ENCODE data around the gene WDR81.
"Not testable (repeated sequence)": the region's sequence is repeated elsewhere in the genome, so short reads cannot be mapped to it uniquely, and the experiment has no call there.

The WDR81 gene

GRCh38 chr17:1758807-1759206 is 34.3 kb downstream of the WDR81 start:
- Histone ChIP-seq H3K9ac (ENCODE audit: low read length) (no peak overlapping the region), H3K9me3 (ENCODE audit: control insufficient read depth, insufficient read depth, low read depth, low read length) (no peaks in the 10 kb centered on the region), H3K4me1 (ENCODE audit: control insufficient read depth, insufficient read depth, low read length) (peaks cover 28% of the 10 kb centered on the region), H3K4me3 (ENCODE audit: low read depth, low read length) (no peak overlapping the region), H3K36me3 (ENCODE audit: control insufficient read depth, insufficient read depth, low read length) (no peaks in the 10 kb centered on the region), H3K27me3 (ENCODE audit: control insufficient read depth, insufficient read depth, low read length) (no peaks in the 10 kb centered on the region), H3K27ac (ENCODE audit: low read depth, low read length) (no peak overlapping the region)

- Histone ChIP-seq H3K4me1 (ENCODE audit: control insufficient read depth, insufficient read depth, low read length) (peaks cover 28% of the 10 kb centered on the region), H3K27ac (ENCODE audit: low read depth, low read length) (no peak overlapping the region), H3K9me3 (ENCODE audit: control insufficient read depth, insufficient read depth, low read depth, low read length) (no peaks in the 10 kb centered on the region), H3K4me3 (ENCODE audit: low read depth, low read length) (no peak overlapping the region), H3K36me3 (ENCODE audit: control insufficient read depth, insufficient read depth, low read length) (no peaks in the 10 kb centered on the region), H3K9ac (ENCODE audit: low read length) (no peak overlapping the region), H3K27me3 (ENCODE audit: control insufficient read depth, insufficient read depth, low read length) (no peaks in the 10 kb centered on the region)
Observed at GRCh38 chr17:1759529-1759928, 35.0 kb downstream of the WDR81 start.

- Histone ChIP-seq H3K36me3 (ENCODE audit: control insufficient read depth, insufficient read depth, low read length) (no peaks in the 10 kb centered on the region), H3K27ac (ENCODE audit: low read depth, low read length) (no peak overlapping the region), H3K27me3 (ENCODE audit: control insufficient read depth, insufficient read depth, low read length) (no peaks in the 10 kb centered on the region), H3K9me3 (ENCODE audit: control insufficient read depth, insufficient read depth, low read depth, low read length) (no peaks in the 10 kb centered on the region), H3K4me3 (ENCODE audit: low read depth, low read length) (peak overlapping the region; percentile 25), H3K4me1 (ENCODE audit: control insufficient read depth, insufficient read depth, low read length) (peaks cover 29% of the 10 kb centered on the region), H3K9ac (ENCODE audit: low read length) (no peak overlapping the region)
Observed at GRCh38 chr17:1762233-1762900, 37.9 kb downstream of the WDR81 start.

- peak overlapping the region; percentile 46 for H3K9ac ChIP-seq (ENCODE audit: low read length)
- H3K4me3 ChIP-seq (ENCODE audit: low read depth, low read length) = peak overlapping the region; percentile 25
- H3K4me1 ChIP-seq (ENCODE audit: control insufficient read depth, insufficient read depth, low read length) = peaks cover 29% of the 10 kb centered on the region
- H3K27ac ChIP-seq (ENCODE audit: low read depth, low read length) = no peak overlapping the region
- H3K36me3 ChIP-seq (ENCODE audit: control insufficient read depth, insufficient read depth, low read length) = no peaks in the 10 kb centered on the region
- H3K9me3 ChIP-seq (ENCODE audit: control insufficient read depth, insufficient read depth, low read depth, low read length) = no peaks in the 10 kb centered on the region
- no peaks in the 10 kb centered on the region for H3K27me3 ChIP-seq (ENCODE audit: control insufficient read depth, insufficient read depth, low read length)
Observed at GRCh38 chr17:1762901-1763898, 38.7 kb downstream of the WDR81 start.

GRCh38 chr17:1764284-1764683 is 39.8 kb downstream of the WDR81 start:
- H3K4me3 ChIP-seq (ENCODE audit: low read depth, low read length) = no peak overlapping the region
- H3K27me3 ChIP-seq (ENCODE audit: control insufficient read depth, insufficient read depth, low read length) = no peaks in the 10 kb centered on the region
- no peaks in the 10 kb centered on the region for H3K36me3 ChIP-seq (ENCODE audit: control insufficient read depth, insufficient read depth, low read length)
- no peaks in the 10 kb centered on the region for H3K9me3 ChIP-seq (ENCODE audit: control insufficient read depth, insufficient read depth, low read depth, low read length)
- peaks cover 29% of the 10 kb centered on the region for H3K4me1 ChIP-seq (ENCODE audit: control insufficient read depth, insufficient read depth, low read length)
- H3K27ac ChIP-seq (ENCODE audit: low read depth, low read length) = no peak overlapping the region
- H3K9ac ChIP-seq (ENCODE audit: low read length) = no peak overlapping the region

- not testable (repeated sequence) for H3K9me3 ChIP-seq (ENCODE audit: control insufficient read depth, insufficient read depth, low read depth, low read length); H3K9ac ChIP-seq (ENCODE audit: low read length); H3K27me3 ChIP-seq (ENCODE audit: control insufficient read depth, insufficient read depth, low read length); H3K4me3 ChIP-seq (ENCODE audit: low read depth, low read length); H3K36me3 ChIP-seq (ENCODE audit: control insufficient read depth, insufficient read depth, low read length); H3K27ac ChIP-seq (ENCODE audit: low read depth, low read length)
- H3K4me1 ChIP-seq (ENCODE audit: control insufficient read depth, insufficient read depth, low read length) = peaks cover 34% of the 10 kb centered on the region
Observed at GRCh38 chr17:1764705-1765104, 40.2 kb downstream of the WDR81 start.

- Histone ChIP-seq H3K4me1 (ENCODE audit: control insufficient read depth, insufficient read depth, low read length) (peaks cover 38% of the 10 kb centered on the region), H3K9ac (ENCODE audit: low read length) (no peak overlapping the region), H3K36me3 (ENCODE audit: control insufficient read depth, insufficient read depth, low read length) (no peaks in the 10 kb centered on the region), H3K4me3 (ENCODE audit: low read depth, low read length) (no peak overlapping the region), H3K9me3 (ENCODE audit: control insufficient read depth, insufficient read depth, low read depth, low read length) (no peaks in the 10 kb centered on the region), H3K27me3 (ENCODE audit: control insufficient read depth, insufficient read depth, low read length) (no peaks in the 10 kb centered on the region), H3K27ac (ENCODE audit: low read depth, low read length) (no peak overlapping the region)
Observed at GRCh38 chr17:1765576-1765975, 41.1 kb downstream of the WDR81 start.

GRCh38 chr17:1766382-1767135 is 42.1 kb downstream of the WDR81 start:
- peaks cover 38% of the 10 kb centered on the region for H3K4me1 ChIP-seq (ENCODE audit: control insufficient read depth, insufficient read depth, low read length)

GRCh38 chr17:1767358-1767757 is 42.9 kb downstream of the WDR81 start:
- H3K27me3 ChIP-seq (ENCODE audit: control insufficient read depth, insufficient read depth, low read length) = no peaks in the 10 kb centered on the region
- peaks cover 30% of the 10 kb centered on the region for H3K4me1 ChIP-seq (ENCODE audit: control insufficient read depth, insufficient read depth, low read length)
- H3K36me3 ChIP-seq (ENCODE audit: control insufficient read depth, insufficient read depth, low read length) = no peaks in the 10 kb centered on the region
- no peak overlapping the region for H3K27ac ChIP-seq (ENCODE audit: low read depth, low read length)
- no peak overlapping the region for H3K9ac ChIP-seq (ENCODE audit: low read length)
- H3K9me3 ChIP-seq (ENCODE audit: control insufficient read depth, insufficient read depth, low read depth, low read length) = no peaks in the 10 kb centered on the region
- no peak overlapping the region for H3K4me3 ChIP-seq (ENCODE audit: low read depth, low read length)

More at GRCh38 chr17:1766382-1767135, 42.1 kb downstream of the WDR81 start:
- H3K27ac ChIP-seq (ENCODE audit: low read depth, low read length) = no peak overlapping the region
- no peaks in the 10 kb centered on the region for H3K27me3 ChIP-seq (ENCODE audit: control insufficient read depth, insufficient read depth, low read length)
- no peaks in the 10 kb centered on the region for H3K9me3 ChIP-seq (ENCODE audit: control insufficient read depth, insufficient read depth, low read depth, low read length)
- no peaks in the 10 kb centered on the region for H3K36me3 ChIP-seq (ENCODE audit: control insufficient read depth, insufficient read depth, low read length)
- no peak overlapping the region for H3K4me3 ChIP-seq (ENCODE audit: low read depth, low read length)
- no peak overlapping the region for H3K9ac ChIP-seq (ENCODE audit: low read length)

GRCh38 chr17:1769822-1770477 is 45.4 kb downstream of the WDR81 start:
- H3K27me3 ChIP-seq (ENCODE audit: control insufficient read depth, insufficient read depth, low read length) = no peaks in the 10 kb centered on the region
- peaks cover 16% of the 10 kb centered on the region for H3K4me1 ChIP-seq (ENCODE audit: control insufficient read depth, insufficient read depth, low read length)
- no peaks in the 10 kb centered on the region for H3K9me3 ChIP-seq (ENCODE audit: control insufficient read depth, insufficient read depth, low read depth, low read length)
- no peaks in the 10 kb centered on the region for H3K36me3 ChIP-seq (ENCODE audit: control insufficient read depth, insufficient read depth, low read length)
- peak overlapping the region; percentile 43 for H3K9ac ChIP-seq (ENCODE audit: low read length)
- H3K4me3 ChIP-seq (ENCODE audit: low read depth, low read length) = peak overlapping the region; percentile 35; the same call in 1 of the 2 replicates
- H3K27ac ChIP-seq (ENCODE audit: low read depth, low read length) = peak overlapping the region; percentile 6; the same call in 1 of the 2 replicates
